Measurements from ENCODE around the gene MYH8. TPM values are rescaled to one million over a fixed set of nuclear protein-coding genes. Genes with fewer than 3 reads are reported as not detected.

The MYH8 gene
- not detected in 5 replicates for total RNA-seq (2022; extraction: Qiagen RNA extraction; ENCODE audit: low read depth)

DNA sequence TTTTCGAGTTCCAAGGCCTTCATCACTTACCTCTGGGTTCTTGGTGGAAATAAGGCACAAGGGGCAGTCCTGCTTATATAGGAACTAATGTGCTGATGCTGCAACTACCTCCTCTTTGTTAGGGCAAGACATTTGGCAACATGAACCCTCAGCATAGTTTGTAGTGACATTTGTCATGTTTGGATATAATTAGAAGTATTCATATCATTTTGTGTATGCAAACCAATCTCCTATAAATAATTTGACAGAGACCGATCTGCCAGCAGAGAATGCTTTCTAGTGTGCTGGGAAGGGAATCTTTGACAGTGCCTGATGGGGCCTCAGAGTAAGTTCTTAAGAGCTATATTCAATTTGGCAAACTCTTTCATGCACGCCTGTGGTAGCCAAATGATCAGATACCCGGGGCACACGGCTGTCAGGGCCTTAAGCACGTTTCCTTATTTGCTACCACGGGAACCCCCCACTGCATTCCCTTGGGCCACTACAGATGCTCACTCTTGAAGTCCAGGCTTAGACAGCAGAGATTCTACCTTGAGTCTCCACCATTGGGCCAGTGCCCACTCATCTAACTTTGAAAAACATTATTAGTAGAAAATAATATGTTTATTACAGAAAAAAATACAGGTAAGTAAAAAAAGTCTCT lies at the start of gene MYH8:
Gene MYH8, minus strand, starts transcription at position 51 of the 643 bp plus-strand sequence. CDS start 1,723 bp downstream, outside the sequence.

GRCh38 chr17:10469459-10469858 lies 47.7 kb upstream of the MYH8 start, which contains the start of gene MYH4:
TSS of gene MYH4 (minus strand) at chr17:10469559. CDS start at chr17:10466745, 2,814 bp downstream.

GRCh38 chr17:10372906-10373305 lies 48.8 kb downstream of the MYH8 start, which contains the start of gene MYH13:
TSS of gene MYH13 (minus strand) at chr17:10373006. CDS start at chr17:10364530, 8,476 bp downstream.

Other genes starting within 250 kb of the MYH8 start
- gene GAS7, start 223.3 kb downstream of the MYH8 start, total RNA-seq (2022; extraction: Qiagen RNA extraction; ENCODE audit: low read depth) = 0.30 to 0.57 TPM (median 0.37 TPM) in 5 replicates
- not detected in 5 replicates for gene MYH13, start 48.9 kb downstream of the MYH8 start, total RNA-seq (2022; extraction: Qiagen RNA extraction; ENCODE audit: low read depth)
- gene MYH4, start 47.6 kb upstream of the MYH8 start, total RNA-seq (2022; extraction: Qiagen RNA extraction; ENCODE audit: low read depth) = not detected in 5 replicates
- gene MYH1, start 96.6 kb upstream of the MYH8 start, total RNA-seq (2022; extraction: Qiagen RNA extraction; ENCODE audit: low read depth) = not detected in 5 replicates
- gene MYH2, start 127.7 kb upstream of the MYH8 start, total RNA-seq (2022; extraction: Qiagen RNA extraction; ENCODE audit: low read depth) = not detected in 5 replicates
- gene MYH3, start 235.4 kb upstream of the MYH8 start, total RNA-seq (2022; extraction: Qiagen RNA extraction; ENCODE audit: low read depth) = 0.50 to 1.6 TPM (median 1.1 TPM) in 5 replicates

All from A549 treated with RU486 at 1 μM for 4 hours (cell line).